HK-2 (cell line): ENCODE data around the gene CCDC88C.

Experiments used
- DNase-seq: peaks from one replicate; pipeline ENCODE4 v3.0.0-alpha.2; 2018; ENCODE audit not compliant: unreplicated experiment

The CCDC88C gene

GRCh38 chr14:91307652-91308051, 110.0 kb downstream of the CCDC88C start:
- DNase-seq, result no peak

DNA sequence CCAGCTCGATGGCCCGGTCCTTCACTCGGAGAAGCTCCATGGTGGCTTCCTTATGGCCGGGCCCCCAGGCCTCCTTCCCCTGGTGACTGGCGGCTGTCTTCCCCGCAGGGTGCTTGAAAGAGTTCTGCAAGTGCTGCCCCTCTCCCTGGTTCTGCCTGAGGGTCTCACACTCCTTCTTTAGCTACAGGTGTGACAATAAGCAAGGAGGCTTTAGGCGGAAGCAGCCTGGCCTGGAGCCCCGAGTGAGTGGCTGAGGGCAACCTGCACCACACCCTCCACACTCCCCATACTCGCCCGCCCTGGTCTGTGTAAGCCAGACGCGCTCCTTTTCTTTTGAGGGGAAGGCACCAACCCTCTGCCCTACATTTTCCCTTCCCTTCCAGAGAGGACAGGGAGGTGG, 110.6 kb downstream of the CCDC88C start:
- no peak for DNase-seq

DNA sequence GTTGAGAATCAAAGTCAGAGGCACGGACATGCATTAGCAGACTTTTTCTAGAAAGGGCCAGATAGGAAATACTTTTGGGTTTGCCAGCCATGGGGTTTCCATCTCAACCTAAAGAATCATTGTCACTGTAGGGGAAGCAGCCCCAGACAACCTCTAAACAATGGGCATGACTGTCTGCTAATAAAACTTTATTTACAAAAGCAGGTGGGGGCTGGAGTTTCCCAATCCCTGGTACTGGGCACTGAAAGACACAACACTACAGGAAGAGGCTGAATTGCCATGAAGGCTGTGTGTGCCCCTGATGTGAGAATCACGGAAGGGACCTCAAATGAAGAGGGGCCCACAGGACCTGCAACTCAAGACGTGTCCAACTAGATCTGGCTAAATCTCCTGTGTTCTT, 111.1 kb downstream of the CCDC88C start:
- no peak for DNase-seq

- DNase-seq, result no peak
Measured at GRCh38 chr14:91305650-91306431, 111.8 kb downstream of the CCDC88C start.

DNA sequence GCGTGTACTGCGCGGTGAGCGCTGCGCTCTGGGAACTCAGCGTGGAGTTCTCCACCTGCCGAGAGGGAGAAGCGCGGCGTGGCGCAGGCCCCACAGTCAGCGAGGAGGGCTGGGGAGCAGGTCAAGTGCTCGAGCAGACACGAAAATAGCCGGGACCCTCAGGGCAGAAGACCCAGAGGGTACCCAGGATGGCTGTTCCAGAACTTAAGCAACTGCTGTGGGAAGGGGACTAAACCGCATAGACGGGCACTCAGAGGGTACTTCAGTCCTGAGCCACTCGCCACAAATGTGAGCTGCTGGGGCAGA, 113.7 kb downstream of the CCDC88C start:
- DNase-seq, result no peak

GRCh38 chr14:91303091-91303923, 114.3 kb downstream of the CCDC88C start:
- no peak for DNase-seq

- no peak for DNase-seq
Measured at GRCh38 chr14:91302391-91302790, 115.2 kb downstream of the CCDC88C start.

DNA sequence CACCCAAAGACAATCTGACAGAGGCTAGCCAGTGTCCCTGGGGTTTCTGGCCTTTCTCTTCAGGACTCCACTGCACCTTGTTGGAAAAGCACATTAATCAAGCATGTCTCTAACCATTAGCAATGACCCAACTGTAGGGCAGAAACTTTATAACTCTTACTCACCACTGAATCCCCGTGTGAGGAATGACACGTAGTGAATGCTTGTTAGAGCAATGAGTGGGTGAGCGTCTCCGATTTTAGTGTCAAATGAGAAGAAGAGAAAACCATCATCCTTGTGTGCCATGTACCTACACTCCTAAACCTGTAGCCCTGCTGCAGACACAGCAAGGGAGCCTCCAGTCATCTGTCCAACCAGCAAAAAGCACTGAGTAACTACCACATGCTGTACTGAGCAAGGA, 116.7 kb downstream of the CCDC88C start:
- DNase-seq, result no peak

GRCh38 chr14:91300283-91300895, 117.2 kb downstream of the CCDC88C start:
- no peak for DNase-seq

- DNase-seq, result no peak
Measured at GRCh38 chr14:91299121-91300115, 118.2 kb downstream of the CCDC88C start.

DNA sequence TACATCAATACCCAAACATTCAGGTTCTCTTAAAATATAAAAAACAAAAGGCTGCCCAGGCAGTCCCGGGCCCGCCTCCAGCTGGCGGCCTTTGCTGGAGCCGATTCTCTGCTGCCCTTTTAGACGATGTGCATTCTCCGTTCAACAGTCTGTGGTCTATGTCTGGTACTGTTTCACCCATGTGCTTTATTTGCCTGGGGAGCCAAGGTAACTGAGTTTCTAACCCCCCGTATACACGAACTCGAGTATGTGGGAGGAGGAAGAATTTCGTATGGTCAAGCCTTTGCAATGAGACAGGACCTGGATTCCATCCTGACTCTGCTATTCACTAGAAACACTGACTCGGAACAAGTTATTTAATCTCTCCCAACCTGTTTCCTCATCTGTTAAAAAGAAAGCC, 119.0 kb downstream of the CCDC88C start:
- DNase-seq, result no peak

GRCh38 chr14:91297081-91297711, 120.4 kb downstream of the CCDC88C start:
- no peak for DNase-seq

- no peak for DNase-seq
Measured at GRCh38 chr14:91295851-91296796, 121.5 kb downstream of the CCDC88C start.

GRCh38 chr14:91295276-91295845, 122.3 kb downstream of the CCDC88C start:
- DNase-seq, result no peak

DNA sequence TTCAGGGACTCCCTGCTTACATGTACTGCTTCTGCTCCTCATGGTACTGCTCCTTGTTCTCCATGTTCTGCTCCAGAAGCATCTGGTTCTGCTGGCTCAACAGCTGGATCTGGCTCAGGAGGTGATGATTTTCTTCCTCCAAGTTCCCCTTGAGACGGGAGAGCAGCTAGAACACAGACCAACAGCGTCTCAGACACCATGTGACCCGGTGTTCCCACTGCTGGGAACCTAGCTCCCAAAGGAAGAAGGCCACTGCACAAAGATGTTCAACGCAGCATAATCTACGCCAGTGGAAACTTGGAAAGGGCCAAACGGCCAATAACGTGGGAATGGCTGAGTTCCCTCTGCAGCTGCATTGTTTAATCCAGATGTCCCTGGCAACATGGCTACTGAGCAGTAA, 123.5 kb downstream of the CCDC88C start:
- DNase-seq, result no peak

- no peak for DNase-seq
Measured at GRCh38 chr14:91293281-91293680, 124.3 kb downstream of the CCDC88C start.

GRCh38 chr14:91292491-91292890, 125.1 kb downstream of the CCDC88C start:
- DNase-seq, result no peak

GRCh38 chr14:91291786-91292405, 125.7 kb downstream of the CCDC88C start:
- no peak for DNase-seq

DNA sequence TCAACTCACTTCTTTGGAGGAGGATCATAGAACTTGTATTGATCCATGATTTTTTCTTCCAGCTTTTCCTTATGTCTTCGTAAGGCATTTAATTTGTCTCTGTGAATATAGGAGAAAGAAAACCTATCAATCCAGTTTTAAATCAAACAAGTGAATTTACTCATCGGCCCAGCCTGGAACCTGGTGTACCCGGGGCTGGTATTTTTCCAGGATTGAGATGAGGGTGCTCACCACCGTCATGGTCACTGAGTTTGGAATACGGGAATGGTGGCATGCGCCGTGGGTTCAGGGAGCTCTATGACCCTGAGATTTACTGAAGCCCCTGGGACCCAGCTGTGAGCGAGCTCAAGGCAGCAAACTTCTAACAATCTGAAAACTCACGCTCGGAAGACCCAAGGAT, 126.6 kb downstream of the CCDC88C start:
- DNase-seq, result no peak
